Islet of Langerhans (tissue), 1 donor: ENCODE data around the gene MYCBP2.

Source experiments
- FAIRE-seq: peaks from one replicate; lab custom pipeline; 2011; peaks lifted over from hg19 to GRCh38; lab: Jason Lieb, UNC

Gene MYCBP2

GRCh38 chr13:77094773-77095172 is 232.1 kb downstream of the MYCBP2 start:
- no peak for FAIRE-seq

DNA sequence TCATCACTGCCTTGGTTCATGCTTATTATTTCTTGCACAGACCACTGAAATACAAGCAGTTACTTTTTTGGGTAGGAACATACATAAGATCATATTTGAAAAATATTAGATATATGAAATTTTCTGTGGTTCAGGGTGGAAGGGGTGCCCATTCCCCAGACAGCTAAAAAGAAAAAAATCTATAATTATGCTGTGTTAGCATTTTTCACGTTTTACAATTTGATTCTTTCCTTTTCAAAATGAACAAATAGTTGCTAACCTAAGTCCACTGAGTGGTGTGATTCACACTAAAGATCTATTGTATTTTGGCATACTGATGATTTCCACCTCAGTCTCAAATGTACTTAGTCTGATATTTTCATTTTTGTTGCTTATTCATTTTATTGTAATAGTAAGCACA is 233.2 kb downstream of the MYCBP2 start:
- no peak for FAIRE-seq

- FAIRE-seq: no peak
These were observed 242.1 kb downstream of the MYCBP2 start for GRCh38 chr13:77084755-77085154.

- FAIRE-seq: no peak
These were observed 246.9 kb downstream of the MYCBP2 start for GRCh38 chr13:77079902-77080413.

- no peak for FAIRE-seq
These were observed 259.4 kb downstream of the MYCBP2 start for GRCh38 chr13:77067519-77067918.

DNA sequence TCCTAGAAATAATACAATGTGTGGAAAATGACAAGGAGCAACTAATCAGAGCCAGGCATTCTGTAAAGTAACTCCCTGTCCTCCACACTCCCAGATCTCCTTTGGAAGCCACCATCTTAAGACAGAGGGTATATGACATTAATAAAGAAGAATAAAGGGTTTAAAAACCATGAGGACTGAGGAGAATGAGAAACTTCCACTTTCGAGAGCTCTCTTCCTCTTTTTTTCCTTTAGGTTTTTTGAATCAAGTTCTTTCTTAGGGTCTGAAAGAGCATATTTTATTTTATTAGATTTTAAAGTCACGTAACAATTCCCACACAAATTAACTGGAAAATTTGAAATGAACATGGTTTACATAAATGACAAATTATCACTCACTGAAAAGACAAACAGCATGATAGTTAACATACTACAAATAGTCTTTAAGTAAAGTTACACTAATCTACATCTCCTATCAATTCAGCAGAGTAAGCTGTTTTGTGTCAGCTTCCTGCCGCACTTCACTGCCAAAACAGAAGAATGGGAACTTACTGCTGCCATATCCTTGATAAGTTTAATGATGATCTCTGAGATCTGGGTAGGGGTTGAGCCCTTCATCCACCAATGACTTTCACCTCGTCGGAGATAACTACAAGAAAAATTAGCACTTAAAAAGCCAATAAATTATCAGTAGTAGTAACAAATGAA is 261.3 kb downstream of the MYCBP2 start:
- FAIRE-seq: no peak

- no peak for FAIRE-seq
These were observed 264.8 kb downstream of the MYCBP2 start for GRCh38 chr13:77062097-77062496.

DNA sequence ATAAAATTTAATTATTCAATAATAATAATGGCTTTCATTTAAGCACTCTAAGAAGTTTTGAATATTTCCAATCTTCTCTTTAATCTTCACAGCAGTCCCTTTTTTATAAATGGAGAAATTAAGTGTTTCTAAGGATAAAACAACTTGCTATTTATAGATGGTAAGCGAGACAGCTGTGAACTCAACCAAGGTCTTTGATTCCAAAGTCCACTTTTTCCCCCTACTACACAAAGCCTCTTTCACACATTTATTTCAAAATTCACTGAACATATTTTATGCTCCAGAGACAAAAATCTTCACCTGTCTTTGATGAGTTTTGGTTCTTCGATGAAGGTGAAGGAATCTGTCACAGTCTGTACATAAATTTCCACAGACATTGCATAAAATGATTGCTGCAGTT is 265.5 kb downstream of the MYCBP2 start:
- FAIRE-seq: no peak

DNA sequence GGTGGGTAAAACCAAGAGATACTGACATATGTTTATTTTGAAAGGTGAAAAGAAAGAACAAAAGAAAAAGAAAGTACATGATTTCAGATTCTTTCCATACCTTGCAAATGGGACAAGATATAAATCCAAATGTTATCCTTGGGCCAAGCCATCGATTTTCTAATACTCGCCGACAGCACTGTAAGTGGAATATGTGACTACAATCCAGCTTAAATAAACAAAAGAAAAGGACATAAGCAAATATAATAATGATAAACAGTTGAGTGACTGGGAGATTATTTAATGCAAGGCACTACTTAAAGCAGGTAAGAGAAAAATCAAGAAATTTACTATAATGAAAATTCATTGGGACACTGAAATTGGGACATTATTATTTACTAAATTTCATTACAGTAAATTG is 270.0 kb downstream of the MYCBP2 start:
- FAIRE-seq: no peak

- no peak for FAIRE-seq
These were observed 270.5 kb downstream of the MYCBP2 start for GRCh38 chr13:77056382-77056781.

DNA sequence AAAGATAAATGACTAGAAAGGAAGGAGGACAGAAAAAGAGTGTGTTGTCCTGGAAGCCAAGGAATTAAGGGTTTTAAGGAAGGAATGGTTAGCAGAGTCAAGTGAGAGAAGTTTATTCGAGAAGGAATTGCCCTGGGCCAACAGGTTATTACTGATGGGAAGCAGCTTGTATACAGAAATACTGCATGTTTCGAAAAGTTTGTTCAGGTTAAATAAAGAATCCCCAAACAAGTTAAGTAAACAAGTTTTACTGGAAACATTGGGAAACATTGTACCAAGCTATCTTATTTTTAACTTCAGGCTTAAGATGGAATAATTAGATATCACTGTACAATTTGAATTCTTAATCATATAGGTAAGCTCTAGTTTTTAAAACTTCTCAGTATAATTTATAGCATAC is 271.7 kb downstream of the MYCBP2 start:
- no peak for FAIRE-seq

- no peak for FAIRE-seq
These were observed 273.7 kb downstream of the MYCBP2 start for GRCh38 chr13:77053192-77053591.

DNA sequence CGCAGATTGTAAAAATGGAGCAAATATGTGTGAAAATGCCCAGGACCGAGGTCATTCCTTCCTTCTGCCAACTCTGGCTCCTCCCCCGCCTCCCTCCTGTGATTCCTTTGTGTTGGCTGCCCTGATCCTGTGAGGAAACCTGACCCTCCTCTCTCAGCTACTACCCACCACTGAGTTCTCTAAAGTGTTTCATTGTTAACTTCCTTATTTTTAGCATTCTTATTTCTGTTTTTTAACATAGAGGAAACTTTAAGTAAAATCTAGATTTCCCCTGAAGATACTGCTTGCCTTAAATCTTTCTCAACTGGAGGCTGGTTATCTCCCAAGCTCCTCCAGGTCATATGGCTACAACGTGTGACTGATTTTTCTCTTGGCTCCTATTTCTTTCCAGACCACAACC is 278.2 kb downstream of the MYCBP2 start:
- FAIRE-seq: no peak

GRCh38 chr13:77047649-77048343 is 279.1 kb downstream of the MYCBP2 start:
- FAIRE-seq: no peak

- no peak for FAIRE-seq
These were observed 284.2 kb downstream of the MYCBP2 start for GRCh38 chr13:77042566-77043177.

- FAIRE-seq: no peak
These were observed 286.1 kb downstream of the MYCBP2 start for GRCh38 chr13:77040835-77041234.

- peak; percentile 96 for FAIRE-seq
These were observed 286.8 kb downstream of the MYCBP2 start for GRCh38 chr13:77040076-77040475.

DNA sequence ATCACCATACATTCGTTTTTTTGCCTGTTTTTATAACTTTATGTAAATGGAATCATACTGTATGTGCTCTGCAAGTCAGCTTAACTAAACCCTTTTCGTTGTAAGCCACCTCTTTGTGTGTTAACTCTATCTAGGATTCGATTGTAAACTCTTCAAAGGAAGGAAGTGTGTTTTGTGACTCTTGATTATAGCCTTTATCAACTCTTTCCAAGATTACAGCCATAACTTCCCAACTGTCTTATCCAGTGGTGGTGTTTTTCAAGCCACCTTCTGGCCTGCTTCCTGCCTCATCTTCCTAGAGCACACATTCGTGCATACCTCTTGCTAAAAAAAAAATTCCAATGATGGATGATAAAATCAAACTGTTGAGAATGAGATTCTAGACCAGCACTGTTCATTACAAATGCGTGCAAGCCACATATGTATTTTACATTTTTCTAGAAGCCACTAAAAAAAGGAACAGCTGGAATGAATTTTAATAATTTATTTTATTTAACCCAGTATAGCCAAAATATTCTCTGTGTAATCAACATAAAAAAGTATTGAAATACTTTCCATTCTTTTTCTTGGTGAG is 287.9 kb downstream of the MYCBP2 start:
- no peak for FAIRE-seq

GRCh38 chr13:77036279-77036678 is 290.6 kb downstream of the MYCBP2 start:
- no peak for FAIRE-seq

DNA sequence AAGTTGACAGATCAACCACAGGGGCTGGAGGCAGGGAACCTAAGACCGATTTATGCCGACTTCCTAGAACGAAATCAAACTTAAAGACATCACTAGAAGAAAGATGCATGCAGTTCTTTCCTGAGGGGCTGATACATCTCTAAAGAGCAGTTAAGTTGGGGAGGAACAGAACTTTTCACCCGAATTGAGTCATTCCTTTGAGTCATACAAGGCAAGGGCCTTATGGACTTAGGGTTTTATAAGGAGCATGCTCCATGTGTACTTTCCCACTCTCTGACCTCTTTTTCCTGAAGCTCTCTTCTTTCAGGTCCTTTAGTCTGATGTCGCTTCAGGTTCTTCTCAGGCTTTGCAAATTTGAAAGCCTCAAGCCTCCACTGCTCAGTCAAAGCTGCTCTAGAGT is 292.0 kb downstream of the MYCBP2 start:
- FAIRE-seq: no peak

- no peak for FAIRE-seq
These were observed 293.1 kb downstream of the MYCBP2 start for GRCh38 chr13:77033717-77034302.

GRCh38 chr13:77031656-77032243 is 295.1 kb downstream of the MYCBP2 start:
- no peak for FAIRE-seq
